ENCODE results near the gene LRMDA.

- TF ChIP-seq CTCF (conservative IDR thresholded peaks at IDR 0.05; ENCODE audit: low read length) (no peak), EZH2phosphoT487 (IDR thresholded peaks at IDR 0.05; ENCODE audit: borderline replicate concordance, low read depth, low read length) (no peak)
Observed at GRCh38 chr10:75483188-75483587, 51.8 kb downstream of the LRMDA start.

All from OCI-LY7 (cell line).